AG04450 (cell line): ENCODE data around the gene MTG1. TPM values are rescaled to one million over a fixed set of nuclear protein-coding genes. Genes with fewer than 3 reads are reported as not detected.

Source experiments
- CTCF ChIA-PET: fragments of 300-600, 350-600 bp; formaldehyde crosslinking; extraction: SDS; loops from one replicate; lab custom pipeline; 2022; ENCODE audit warnings: antibody characterized with exemption, inconsistent platforms; lab: Charles Lee
- POLR2A ChIA-PET: fragments of 350-600 bp; formaldehyde crosslinking; extraction: SDS; loops from one replicate; lab custom pipeline; 2021; ENCODE audit warnings: antibody characterized with exemption, inconsistent platforms; lab: Yijun Ruan, JAX
- DNase-seq: peaks from one replicate; pipeline ENCODE4 v3.0.0-alpha.2; 2011; ENCODE audit warnings: low read depth, low spot score
- H3K27ac ChIP-seq: one replicate; pipeline ENCODE4 v1.5.1; 2012; ENCODE audit warnings: low read depth, low read length, control low read depth
- H3K27me3 ChIP-seq: one replicate; pipeline ENCODE4 v1.6.0; 2012; ENCODE audit warnings: low read length; ENCODE audit not compliant: control insufficient read depth, insufficient read depth
- H3K4me3 ChIP-seq: 2 replicates; pipeline ENCODE4 v1.5.1; 2011; ENCODE audit warnings: mild to moderate bottlenecking, low read depth, low read length, control low read depth
- H3K9me3 ChIP-seq: 2 replicates; pipeline ENCODE4 v1.5.1; 2012; ENCODE audit warnings: low read length; ENCODE audit not compliant: control insufficient read depth, insufficient read depth
- polyA plus RNA-seq: library from polyadenylated mRNA; depleted of rRNA; stranded (reverse); fragments of >200 nt; gene quantifications from 2 replicates; pipeline ENCODE4 v1.2.3, GENCODE V29; 2011
- TF ChIP-seq, protein P1 (sequence below): IDR thresholded peaks from 2 replicates; pipeline ENCODE4 v1.5.1; 2011; ENCODE audit warnings: low read depth, low read length, control low read depth, inconsistent platforms

The MTG1 gene
- polyA plus RNA-seq, 1 experiment, result 36.1 TPM

DNA sequence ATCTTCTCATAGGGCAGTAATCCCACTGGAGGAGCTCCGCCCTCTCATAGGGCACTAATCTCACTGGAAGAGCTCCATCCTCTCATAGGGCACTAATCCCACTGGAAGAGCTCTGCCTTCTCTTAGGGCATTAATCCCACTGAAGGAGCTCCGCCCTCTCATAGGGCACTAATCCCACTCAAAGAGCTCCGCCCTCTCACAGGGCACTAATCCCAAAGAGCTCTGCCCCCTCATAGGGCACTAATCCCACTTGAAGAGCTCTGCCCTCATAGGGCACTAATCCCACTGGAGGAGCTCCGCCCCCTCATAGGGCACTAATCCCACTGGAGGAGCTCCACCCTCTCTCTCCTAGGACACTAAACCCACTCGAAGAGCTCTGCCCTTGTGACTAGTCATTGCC is 32.7 kb upstream of the MTG1 start:
- POLR2A ChIA-PET, result interaction anchor here (1.1 to 1.9 kb wide), 3 partner anchors 9 to 17 kb away, joined by 3 to 4 read pairs (median 3); partner anchors contain the start of gene PAOX
- DNase-seq, result no peak
- Histone ChIP-seq H3K9me3 (no peaks in the 10 kb centered on the region; the same call in 1 of the 2 replicates), H3K27ac (no peak overlapping the region), H3K27me3 (no peaks in the 10 kb centered on the region), H3K4me3 (no peak overlapping the region)
- CTCF ChIA-PET, result interaction anchor here (2.1 kb wide), 1 partner anchor 32 kb away, joined by 20 read pairs; no protein-coding TSS in a partner anchor
- TF ChIP-seq, protein P1, sequence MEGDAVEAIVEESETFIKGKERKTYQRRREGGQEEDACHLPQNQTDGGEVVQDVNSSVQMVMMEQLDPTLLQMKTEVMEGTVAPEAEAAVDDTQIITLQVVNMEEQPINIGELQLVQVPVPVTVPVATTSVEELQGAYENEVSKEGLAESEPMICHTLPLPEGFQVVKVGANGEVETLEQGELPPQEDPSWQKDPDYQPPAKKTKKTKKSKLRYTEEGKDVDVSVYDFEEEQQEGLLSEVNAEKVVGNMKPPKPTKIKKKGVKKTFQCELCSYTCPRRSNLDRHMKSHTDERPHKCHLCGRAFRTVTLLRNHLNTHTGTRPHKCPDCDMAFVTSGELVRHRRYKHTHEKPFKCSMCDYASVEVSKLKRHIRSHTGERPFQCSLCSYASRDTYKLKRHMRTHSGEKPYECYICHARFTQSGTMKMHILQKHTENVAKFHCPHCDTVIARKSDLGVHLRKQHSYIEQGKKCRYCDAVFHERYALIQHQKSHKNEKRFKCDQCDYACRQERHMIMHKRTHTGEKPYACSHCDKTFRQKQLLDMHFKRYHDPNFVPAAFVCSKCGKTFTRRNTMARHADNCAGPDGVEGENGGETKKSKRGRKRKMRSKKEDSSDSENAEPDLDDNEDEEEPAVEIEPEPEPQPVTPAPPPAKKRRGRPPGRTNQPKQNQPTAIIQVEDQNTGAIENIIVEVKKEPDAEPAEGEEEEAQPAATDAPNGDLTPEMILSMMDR, result no peak

DNA sequence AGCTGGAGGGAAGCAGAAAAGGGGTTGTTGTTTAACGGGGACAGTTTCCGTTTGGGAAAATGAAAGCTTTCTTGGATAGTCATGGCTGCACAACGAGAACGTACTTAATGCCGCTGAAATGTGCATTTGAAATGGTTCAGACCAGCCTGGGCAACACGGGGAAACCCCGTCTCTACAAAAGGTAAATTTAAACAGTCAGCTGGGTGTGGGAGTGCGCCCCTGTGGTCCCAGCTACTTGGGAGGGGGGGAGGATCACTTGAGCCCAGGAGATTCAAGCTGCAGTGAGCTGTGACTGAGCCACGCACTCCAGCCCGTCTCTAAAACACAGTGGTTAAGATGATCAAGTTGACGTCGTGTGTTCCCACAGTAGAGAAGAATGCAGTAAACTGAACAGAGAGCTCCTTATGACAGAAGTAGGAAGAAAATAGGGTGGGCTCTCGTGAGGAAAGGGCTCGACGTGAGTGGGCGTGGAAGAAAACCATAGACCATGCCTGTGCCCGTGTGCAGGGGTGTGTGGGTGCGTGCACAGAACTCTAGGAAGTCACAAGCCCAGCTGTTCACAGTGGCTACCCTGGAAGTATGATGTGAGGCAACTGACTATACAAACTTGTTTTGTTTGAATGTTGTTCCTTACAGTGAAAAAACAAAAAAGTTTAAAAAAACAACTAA is 32.0 kb upstream of the MTG1 start:
- no peaks in the 10 kb centered on the region; the same call in 1 of the 2 replicates for H3K9me3 ChIP-seq
- POLR2A ChIA-PET, result interaction anchor here (1.1 to 1.9 kb wide), 2 partner anchors 8 to 11 kb away, joined by 3 to 4 read pairs; no protein-coding TSS in a partner anchor
- no peaks in the 10 kb centered on the region for H3K27me3 ChIP-seq
- no peak for DNase-seq
- CTCF ChIA-PET, result interaction anchor here (2.1 kb wide), 1 partner anchor 32 kb away, joined by 20 read pairs; no protein-coding TSS in a partner anchor
- no peak overlapping the region for H3K27ac ChIP-seq
- H3K4me3 ChIP-seq, result no peak overlapping the region
- TF ChIP-seq, protein P1, result no peak

DNA sequence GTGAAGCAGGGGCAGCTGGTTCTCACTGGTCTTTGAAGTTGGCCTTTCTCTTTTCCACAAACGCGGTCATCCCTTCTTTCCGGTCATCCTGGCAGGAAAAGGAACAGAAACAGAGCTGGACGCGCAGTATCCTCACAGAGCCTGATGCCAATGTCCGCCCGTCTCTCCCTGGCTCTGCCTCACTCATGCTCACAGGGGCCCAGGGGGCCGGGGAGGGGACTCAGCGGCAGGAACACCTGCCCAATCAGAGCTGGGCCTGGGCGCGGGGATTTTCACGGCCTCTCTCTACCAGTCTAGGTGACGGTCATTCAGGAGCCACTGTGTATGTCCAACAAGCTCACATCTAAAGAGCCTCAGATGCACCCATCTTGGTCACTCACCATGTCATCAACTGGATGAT is 31.1 kb upstream of the MTG1 start:
- TF ChIP-seq, protein P1, result no peak
- Histone ChIP-seq H3K27ac (no peak overlapping the region), H3K9me3 (no peaks in the 10 kb centered on the region; the same call in 1 of the 2 replicates), H3K4me3 (no peak overlapping the region), H3K27me3 (no peaks in the 10 kb centered on the region)
- ChIA-PET CTCF (interaction anchor here (1.7 kb wide), 1 partner anchor 33 kb away, joined by 5 read pairs; no protein-coding TSS in a partner anchor), POLR2A (no interaction called here)
- DNase-seq, result no peak

DNA sequence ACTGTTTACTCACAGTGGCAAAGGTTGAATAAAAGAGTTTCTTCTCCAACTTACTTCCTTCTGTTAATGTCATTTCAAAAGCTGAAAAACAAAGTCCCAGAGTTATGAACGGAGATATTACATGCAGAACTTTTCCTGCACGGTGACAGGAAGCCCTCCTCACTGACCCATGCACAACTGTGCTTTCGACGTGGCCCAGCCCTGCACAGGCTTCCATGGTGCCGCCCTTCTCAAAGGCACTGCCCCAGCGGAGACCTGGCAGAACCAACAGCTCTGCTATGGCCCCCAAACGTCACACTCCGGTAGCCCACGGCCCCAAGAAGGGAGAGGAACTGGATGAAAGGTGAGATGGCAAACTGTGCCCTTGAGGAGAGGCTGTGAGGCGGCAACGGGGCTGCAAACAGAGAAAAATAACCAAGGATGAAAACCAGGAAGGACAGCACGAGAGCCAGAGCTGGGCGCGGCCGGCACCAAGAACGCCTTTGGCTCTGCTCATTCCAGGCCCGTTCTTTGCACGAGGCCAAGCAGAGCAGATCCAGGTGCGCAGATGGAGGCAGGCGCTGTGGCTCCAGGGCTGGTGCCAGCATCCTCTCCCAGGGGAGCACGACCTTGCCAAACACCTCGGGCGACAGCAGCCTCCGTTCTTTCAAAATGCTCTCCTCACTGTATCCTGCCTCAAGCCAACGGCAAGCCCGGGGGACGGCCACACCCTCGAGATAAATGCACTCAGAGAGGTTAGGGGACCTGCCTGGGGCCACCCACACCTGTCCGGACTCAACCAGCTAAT is 29.1 kb upstream of the MTG1 start:
- Histone ChIP-seq H3K27me3 (no peaks in the 10 kb centered on the region), H3K4me3 (no peak overlapping the region), H3K27ac (no peak overlapping the region), H3K9me3 (no peaks in the 10 kb centered on the region; the same call in 1 of the 2 replicates)
- ChIA-PET CTCF (interaction anchor here (1.7 kb wide), 1 partner anchor 35 kb away, joined by 5 read pairs; no protein-coding TSS in a partner anchor), POLR2A (no interaction called here)
- no peak for DNase-seq
- TF ChIP-seq, protein P1, result no peak
